Fibroblast of upper back skin (primary cell): Measurements from ENCODE around the gene CYP4F8.
"Not testable (repeated sequence)": the region's sequence is repeated elsewhere in the genome, so short reads cannot be mapped to it uniquely, and the experiment has no call there.

Experiments used
- DNase-seq: peaks from one replicate; pipeline ENCODE4 v3.0.0-alpha.2; 2013

Gene CYP4F8, protein sequence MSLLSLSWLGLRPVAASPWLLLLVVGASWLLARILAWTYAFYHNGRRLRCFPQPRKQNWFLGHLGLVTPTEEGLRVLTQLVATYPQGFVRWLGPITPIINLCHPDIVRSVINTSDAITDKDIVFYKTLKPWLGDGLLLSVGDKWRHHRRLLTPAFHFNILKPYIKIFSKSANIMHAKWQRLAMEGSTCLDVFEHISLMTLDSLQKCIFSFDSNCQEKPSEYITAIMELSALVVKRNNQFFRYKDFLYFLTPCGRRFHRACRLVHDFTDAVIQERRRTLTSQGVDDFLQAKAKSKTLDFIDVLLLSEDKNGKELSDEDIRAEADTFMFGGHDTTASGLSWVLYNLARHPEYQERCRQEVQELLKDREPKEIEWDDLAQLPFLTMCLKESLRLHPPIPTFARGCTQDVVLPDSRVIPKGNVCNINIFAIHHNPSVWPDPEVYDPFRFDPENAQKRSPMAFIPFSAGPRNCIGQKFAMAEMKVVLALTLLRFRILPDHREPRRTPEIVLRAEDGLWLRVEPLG

DNA sequence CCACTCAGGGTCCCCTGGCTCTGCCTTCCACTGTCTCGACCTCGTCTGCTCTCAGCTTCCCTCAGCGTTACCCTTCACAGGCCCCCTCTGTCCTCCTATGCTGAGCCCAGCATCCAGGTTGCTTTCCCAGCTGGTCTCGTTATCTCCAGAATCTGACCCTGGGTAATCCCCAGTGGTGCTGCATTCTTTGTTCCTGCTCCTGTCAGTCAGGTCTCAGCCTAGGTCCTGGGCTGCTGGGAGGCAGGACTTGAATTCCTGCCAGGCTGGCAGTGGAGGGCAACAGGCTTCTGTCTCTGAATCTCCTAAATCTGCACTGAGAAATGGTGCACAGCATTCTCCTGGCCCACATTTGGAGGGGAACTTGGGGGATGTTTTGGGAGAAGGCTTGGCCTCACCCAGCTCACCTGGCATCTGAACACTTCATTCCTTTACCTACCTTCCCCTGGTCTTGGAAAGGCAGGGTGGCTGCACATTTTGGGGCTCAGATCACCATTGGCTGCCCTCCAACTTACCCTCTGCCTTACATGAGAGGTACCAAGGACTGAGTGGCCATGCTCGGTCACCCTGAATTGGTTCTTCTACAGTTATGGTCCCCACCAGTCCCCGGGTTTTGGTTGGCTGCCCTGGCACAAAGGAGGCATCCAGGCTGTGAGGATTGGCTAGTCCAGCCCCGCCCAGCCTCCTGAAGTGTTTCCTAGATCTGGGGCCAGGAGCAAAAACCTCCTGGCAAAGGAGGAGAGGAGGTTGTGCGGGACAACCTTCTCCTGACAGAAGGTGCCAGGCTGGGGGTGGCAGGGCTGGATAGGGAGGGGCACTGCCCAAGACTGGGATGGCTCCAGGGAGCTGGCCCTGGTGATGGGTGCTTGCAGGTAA, at the start of gene CYP4F8:
TSS of gene CYP4F8 (plus strand) at position 712 of the 873 bp plus-strand sequence. CDS start 399 bp downstream, outside the sequence.
- DNase-seq = no peak

DNA sequence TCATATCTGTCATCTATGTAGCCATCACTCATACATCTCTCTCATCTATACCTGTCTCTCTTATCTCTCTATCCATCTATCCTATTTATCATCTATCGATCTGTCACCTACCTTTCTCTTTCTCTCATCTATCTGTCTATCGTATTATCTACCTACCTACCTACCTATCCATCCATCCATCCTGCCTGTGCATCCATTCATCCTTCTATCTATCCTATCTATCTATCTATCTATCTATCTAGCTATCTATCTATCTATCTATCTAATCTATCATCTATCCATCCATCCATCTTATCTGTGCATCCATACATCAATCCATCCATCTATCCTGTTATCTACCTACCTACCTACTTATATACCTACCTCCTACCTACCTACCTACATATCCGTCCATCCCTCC, 44.6 kb upstream of the CYP4F8 start:
- no peak for DNase-seq

DNA sequence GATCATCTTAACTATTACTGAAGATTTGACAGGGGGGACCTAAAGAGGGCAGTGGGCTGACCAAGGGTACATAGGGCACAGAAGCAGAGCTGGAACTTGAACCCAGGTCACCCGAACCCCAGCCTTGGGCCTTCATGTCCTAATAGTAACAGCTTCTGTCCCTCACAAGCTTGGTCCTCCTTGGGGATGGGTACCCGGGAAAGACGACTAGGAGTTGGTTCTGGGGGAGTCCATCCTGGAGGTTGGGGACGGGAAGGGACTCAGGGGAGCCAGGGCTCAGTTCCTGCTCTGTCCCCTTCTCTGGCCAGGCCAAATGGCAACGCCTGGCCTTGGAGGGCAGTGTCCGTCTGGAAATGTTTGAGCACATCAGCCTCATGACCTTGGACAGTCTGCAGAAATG, 39.6 kb upstream of the CYP4F8 start:
- DNase-seq = no peak

DNA sequence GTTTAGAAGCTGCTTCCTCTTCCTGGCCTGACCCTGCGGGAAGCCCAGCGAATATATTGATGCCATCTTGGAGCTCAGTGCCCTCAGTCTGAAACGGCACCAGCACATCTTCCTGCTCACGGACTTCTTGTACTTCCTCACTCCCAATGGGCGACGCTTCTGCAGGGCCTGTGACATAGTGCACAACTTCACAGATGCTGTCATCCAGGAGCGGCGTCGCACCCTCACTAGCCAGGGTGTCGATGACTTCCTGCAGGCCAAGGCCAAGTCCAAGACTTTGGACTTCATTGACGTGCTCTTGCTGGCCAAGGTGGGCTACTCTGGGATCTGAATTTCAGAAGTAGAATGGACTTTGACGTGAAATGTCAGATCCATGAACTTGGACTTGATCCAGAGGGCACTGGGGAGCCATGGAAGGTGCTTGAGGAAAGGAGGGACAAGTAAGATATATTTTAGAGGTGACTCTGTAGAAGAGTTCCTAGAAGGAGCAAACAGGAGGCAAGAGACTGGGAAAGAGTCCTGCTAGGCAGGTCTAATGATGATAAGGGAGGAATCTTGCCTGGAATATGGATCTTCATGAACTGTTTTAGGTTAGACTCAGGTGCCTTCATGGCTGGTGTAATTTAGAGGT, 38.4 kb upstream of the CYP4F8 start:
- no peak for DNase-seq

DNA sequence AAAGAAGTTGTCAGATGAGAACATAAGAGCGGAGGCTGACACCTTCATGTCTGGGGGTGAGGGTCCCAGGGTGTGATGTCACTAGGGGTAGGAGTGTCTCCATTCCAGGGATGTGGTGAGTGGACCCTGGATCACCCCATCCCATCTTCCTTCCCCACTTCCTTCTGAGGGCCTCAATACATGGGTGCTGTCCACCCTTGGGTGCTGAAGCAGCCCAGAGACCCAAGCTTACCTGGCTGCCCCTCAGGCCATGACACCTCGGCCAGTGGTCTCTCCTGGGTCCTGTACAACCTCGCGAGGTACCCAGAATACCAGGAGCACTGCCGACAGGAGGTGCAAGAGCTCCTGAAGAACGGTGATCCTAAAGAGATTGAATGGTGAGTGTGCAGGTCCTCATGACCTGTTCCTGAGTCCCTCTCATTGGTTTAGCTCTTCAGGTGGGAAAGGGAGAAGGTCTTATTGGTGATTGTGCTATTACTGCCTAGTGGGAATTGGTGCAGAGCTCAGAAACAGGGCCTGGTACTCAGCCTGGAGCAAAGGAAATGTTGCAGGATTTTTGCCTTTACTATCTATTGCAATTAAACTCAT, 37.7 kb upstream of the CYP4F8 start:
- no peak for DNase-seq

DNA sequence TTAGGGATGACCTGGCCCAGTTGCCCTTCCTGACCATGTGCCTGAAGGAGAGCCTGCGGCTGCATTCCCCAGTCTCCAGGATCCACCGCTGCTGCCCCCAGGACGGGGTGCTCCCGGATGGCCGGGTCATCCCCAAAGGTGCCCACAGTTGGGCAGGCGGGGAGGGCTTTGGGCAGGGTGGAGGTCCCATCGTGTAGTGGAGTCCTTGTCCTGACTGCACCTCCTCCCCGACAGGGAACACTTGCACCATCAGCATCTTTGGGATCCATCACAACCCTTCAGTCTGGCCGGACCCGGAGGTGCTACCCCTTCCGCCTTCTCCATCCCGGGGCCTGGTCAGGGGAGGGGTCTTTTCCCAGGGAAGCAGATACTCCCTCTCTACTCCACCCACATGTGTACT, 31.7 kb upstream of the CYP4F8 start:
- no peak for DNase-seq

DNA sequence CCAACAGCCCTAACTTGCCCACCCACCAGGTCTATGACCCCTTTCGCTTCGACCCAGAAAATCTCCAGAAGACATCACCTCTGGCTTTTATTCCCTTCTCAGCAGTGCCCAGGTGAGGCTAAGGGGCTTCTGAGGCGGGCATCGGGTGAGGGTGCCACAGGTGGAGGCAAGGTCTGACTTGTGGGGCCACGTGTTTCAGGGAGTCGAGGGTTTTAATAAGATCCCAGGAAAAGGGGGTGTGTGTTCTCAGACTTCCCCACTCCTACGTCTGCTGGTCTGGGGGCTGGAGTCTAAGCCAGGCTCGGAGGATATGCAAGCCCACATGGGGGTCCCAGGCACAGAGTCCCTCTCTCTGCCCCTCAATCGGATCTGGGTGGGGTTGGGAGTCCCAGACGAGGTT, 30.9 kb upstream of the CYP4F8 start:
- no peak for DNase-seq

DNA sequence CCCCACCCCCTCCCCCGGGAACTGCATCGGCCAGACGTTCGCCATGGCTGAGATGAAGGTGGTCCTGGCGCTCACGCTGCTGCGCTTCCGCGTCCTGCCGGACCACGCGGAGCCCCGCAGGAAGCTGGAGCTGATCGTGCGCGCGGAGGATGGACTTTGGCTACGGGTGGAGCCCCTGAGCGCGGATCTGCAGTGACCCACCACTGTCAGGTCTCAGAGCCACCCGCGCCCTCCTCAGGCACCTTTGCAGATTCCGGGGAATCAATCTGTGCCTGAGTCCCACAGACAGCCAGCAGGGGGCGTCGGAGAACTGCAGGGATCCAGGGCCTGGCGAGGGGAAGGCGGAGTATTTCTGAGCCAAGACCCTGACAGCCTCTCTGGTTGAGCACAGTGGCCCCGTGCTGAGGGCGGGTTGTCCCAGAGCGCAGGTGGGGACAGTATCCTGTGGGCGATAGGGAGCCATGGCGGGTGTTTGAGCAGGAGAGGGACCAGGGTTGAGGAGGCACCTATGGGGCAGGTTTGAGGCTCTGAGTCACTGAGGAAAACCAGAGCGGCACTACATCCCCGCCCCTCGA, 30.4 kb upstream of the CYP4F8 start:
- peak; percentile 40 for DNase-seq

DNA sequence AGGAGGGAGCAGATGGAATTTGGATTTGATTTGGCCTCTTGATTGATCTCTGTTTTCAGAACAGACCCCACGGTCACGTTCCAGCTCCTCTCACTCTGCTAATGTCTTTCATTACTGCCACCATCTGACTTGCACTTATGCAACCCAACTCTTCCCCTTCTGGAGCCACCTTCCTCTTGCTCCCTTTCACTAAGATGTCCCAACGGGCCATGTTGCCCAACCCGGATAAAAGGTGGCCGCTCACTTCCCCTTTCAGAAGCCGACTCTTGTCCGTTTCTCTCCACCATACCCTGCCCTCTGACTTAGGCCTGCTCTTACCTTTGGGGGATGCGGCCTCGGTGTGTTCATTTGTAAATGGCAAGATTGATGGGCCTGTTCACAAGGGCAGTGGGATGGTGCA, 27.4 kb upstream of the CYP4F8 start:
- DNase-seq = no peak

DNA sequence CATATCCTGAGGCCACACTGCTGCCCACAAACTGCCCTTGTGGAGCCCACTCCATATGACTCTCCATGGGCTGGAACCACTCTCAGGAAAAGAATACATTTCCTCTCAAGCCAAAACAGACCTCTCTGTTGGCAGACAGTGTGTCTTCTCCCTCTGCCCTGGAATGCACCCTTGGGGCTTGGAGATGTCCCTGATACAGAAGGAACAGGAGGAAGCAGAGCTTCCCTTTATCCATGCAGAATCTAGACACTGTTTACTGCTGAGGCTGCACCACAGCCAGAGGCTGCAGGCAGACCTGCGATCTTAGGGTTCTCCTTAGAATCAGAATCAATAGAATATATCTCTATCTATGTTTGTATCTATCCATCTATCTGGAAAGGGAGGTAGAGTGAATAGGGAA, 26.8 kb upstream of the CYP4F8 start:
- DNase-seq = no peak

DNA sequence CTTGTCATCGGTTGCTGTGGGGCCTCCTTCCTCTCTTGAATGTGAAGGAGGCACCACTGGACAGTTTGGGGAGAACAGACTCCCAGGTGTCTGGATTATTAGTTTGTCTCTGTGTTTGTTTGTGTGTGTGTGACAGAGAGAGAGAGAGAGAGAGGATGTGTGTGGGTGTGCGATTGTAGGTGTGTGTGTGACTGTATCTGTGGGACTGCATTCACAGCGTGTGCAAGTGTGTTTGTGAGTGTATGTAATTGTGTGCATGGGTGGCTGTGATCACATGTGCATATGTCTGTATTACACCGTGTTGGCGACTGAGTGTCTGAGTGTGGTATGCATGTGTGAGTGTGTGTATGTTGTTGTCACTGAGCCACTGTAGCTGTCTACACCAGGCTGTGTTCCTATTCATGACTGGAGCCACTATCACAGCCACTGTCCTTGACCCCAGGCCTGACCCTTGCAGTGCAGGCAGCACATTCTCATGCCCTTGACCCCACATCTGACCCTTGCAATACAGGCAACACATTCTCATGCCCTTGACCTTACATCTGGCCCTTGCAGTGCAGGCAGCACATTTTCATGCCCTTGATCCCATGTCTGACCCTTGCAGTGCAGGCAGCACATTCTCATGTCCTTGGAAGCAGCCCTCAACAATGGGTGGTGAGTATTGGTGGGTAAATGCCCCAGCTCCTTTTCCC, 25.1 kb upstream of the CYP4F8 start:
- no peak for DNase-seq

DNA sequence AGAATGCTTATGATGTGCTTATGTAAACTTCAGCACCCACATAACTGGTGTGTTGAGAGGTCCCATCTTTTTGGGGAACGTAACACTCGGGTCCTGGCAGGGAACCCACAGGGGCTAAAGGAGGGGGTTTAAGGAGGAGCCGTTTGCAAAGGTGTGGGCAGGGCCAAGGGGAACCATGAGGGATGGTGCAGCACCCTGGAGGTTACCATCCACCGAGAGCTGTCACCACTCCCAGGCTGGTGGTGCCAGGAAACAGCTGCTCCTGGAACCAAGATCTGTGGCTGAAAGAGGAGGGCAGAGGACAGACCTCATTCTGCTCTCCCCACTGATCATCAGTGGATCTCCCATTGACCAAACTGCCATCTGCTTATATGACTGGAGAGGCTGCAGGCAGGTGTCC, 23.2 kb upstream of the CYP4F8 start:
- no peak for DNase-seq

DNA sequence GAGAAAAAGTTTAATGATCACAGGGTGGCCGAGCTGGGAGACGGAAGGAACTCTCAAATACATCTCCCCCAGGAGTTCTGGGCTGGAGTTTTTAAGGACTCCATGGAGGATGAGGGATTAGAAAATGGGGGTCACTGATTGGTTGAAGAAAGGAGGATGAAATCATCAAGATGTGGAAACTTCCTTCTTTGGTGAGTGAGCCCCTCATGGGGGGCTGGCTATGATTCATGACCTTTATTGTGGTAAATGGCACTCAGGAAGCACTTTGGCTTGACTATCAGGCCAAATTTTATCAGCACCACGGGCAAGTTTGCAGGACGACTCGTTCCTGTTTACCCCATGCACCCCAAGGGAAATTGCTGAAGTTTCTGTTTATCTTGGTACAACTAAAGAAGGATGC, 22.5 kb upstream of the CYP4F8 start:
- not testable (repeated sequence) for DNase-seq

DNA sequence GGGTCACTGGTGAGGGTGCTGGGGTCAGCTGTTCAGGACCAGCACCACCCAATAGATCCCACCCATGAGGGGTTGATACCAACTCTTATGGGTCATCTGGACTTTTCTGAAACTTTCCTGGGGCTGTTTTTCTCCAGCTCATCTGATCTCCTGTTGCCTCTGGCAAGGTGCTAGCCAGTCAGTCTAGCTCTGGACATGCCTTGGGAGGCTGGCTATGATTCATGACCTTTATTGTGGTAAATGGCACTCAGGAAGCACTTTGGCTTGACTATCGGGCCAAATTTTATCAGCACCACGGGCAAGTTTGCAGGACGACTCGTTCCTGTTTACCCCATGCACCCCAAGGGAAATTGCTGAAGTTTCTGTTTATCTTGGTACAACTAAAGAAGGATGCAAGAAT, 21.3 kb upstream of the CYP4F8 start:
- not testable (repeated sequence) for DNase-seq

DNA sequence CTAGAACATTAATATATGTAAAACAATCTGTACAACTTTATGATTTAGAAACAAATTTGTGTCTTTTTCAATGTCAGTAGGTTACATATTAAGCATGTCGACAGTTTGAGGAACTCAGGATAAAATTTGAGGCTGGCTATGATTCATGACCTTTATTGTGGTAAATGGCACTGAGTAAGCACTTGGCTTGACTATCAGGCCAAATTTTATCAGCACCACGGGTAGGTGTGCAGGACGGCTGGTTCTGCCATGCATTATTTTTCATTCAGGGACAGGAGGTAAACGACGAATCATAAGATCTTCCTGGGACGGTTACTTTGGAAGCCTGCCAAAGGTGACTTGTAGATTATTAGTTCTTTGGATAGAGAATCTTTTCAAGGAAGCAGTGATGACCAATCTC, 19.9 kb upstream of the CYP4F8 start:
- no peak for DNase-seq

DNA sequence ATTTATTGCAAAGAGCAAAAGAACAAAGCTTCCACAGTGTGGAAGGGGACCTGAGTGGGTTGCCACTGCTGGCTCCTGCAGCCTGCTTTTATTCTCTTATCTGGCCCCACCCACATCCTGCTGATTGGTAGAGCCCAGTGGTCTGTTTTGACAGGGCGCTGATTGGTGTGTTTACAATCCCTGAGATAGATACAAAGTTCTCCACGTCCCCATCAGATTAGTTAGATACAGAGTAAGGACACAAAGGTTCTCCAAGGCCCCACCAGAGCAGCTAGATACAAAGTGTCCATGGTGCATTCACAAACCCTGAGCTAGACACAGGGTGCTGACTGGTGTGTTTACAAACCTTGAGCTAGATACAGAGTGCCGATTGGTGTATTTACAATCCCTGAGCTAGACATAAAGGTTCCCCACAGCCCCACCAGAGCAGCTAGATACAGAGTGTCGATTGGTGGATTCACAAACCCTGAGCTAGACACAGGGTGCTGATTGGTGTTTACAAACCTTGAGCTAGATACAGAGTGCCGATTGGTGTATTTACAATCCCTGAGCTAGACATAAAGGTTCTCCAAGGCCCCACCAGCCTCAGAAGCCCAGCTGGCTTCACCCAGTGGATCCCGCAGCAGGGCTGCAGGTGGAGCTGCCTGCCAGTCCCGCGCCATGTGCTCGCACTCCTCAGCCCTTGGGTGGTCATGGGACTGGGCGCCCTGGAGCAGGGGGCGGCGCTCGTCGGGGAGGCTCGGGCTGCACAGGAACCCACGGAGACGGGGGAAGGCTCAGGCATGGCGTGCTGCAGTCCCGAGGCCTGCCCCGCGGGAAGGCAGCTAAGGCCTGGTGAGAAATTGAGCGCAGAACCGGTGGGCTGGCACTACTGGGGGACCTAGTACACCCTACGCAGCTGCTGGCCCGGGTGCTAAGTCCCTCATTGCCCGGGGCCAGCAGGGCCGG, 6.8 kb upstream of the CYP4F8 start:
- not testable (repeated sequence) for DNase-seq

DNA sequence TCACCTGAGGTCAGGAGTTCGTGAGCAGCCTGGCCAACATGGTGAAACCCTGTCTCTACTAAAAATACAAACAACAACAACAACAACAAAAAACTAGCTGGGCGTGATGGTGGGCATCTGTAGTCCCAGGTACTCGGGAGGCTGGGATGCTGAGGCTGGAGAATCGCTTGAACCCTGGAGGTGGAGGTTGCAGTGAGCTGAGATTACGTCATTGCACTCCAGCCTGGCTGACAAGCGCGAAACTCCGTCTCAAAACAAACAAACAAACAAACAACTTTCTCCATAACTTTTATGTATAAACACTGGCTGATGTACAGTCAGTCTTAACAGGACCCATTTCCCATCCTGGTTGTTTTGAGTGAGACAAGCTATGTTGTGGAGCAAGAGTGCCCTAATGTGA, 5.8 kb upstream of the CYP4F8 start:
- no peak for DNase-seq

DNA sequence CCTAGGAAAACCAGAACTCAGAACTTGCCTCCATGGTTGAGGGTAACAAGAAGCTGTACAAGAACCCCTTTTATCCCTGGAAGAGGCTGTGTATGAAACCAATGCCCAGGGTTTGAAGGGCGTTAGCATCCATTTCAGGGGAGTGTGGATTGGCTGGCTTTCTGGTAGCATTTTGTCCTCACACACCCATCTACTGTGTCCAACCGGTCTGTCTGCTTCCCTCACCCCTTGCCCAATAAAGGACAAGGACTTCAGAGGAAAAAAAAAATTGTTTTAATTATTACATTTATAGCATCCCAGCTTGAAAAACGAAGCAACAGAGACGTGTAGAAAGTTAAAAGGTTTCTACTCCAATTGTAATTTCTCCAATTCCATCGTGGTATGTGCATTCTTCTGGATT, 2.7 kb upstream of the CYP4F8 start:
- no peak for DNase-seq

DNA sequence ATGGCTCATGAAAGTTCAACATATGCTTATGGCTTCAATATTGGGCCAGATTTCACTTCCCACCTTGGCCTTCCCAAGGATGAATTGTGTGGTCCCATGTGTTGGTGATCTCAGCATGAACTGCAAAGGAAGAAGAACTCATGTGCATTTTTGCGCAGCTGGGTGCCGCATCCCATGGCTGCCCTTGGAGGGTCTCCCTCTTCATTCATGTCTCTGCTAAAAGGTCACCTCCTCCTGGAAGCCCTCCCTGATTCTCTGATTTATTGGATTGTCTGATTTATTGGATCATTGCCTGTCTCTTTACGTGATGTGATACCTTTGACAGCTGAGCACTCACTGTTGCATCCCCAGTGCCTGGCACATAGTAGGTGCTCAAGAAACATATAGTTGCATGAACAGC, 1.7 kb upstream of the CYP4F8 start:
- no peak for DNase-seq

DNA sequence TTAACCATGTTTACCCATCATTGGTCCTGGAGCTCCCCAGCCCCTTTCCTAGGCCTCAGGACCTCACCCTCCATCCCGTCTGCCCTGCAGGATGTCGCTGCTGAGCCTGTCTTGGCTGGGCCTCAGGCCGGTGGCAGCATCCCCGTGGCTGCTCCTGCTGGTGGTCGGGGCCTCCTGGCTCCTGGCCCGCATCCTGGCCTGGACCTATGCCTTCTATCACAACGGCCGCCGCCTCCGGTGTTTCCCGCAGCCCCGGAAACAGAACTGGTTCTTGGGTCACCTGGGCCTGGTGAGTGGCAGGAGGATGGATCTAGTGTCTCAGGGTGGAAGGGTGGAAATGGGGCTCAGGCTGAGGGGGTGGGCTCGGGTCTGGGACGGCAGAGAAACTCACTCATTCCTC, 508 bp downstream of the CYP4F8 start:
- no peak for DNase-seq

DNA sequence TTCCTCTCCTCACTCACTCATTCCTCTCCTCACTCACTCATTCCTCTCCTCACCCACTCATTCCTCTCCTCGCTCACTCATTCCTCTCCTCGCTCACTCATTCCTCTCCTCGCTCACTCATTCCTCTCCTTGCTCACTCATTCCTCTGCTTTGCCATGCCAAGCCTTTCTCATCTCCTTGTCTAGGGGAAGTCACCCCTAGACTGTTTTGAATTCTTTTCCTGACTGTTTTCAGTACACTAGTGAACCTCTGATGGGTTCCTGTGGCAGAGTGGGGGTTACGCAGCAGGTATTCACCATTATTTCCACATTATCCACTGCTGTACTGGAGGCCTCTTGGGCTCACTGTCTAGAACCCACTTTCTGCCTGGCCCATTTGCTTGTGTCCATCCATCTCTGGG, 1.2 kb downstream of the CYP4F8 start:
- DNase-seq = no peak
